A549 treated with AZD2906 at 1 μM for 4 hours (cell line): Measurements from ENCODE around the gene ZNF334. TPM values are rescaled to one million over a fixed set of nuclear protein-coding genes. Genes with fewer than 3 reads are reported as not detected.

Experiments used
- total RNA-seq: library from RNA; stranded (reverse); fragments of 200-300 nt; extraction: Qiagen RNA extraction; gene quantifications from 5 replicates; pipeline ENCODE4 v1.2.3, GENCODE V29; 2022

Gene ZNF334
- not detected in 5 replicates for total RNA-seq

GRCh38 chr20:46512943-46513844 lies at the start of gene ZNF334:
Gene ZNF334 (minus strand): TSS chr20:46513559. CDS start chr20:46512102, 1,457 bp downstream.

GRCh38 chr20:46550461-46550860 lies 37.1 kb upstream of the ZNF334 start, which contains the start of gene OCSTAMP:
Gene OCSTAMP (minus strand): TSS chr20:46550654. CDS start chr20:46550560, 94 bp downstream.

Other genes starting within 250 kb of the ZNF334 start
- gene CDH22, start 205.1 kb downstream of the ZNF334 start, total RNA-seq: 0.02 to 0.10 TPM (median 0.03 TPM) in 4 of 5 replicates, not detected in the other
- 18.7 to 23.6 TPM (median 20.0 TPM) in 5 replicates for gene ELMO2, start 106.9 kb downstream of the ZNF334 start, total RNA-seq
- not detected in 5 replicates for gene OCSTAMP, start 37.1 kb upstream of the ZNF334 start, total RNA-seq
- gene SLC13A3, start 137.9 kb upstream of the ZNF334 start, total RNA-seq: 0.02 to 0.14 TPM (median 0.08 TPM) in 4 of 5 replicates, not detected in the other
- 11.9 to 13.7 TPM (median 13.0 TPM) in 5 replicates for gene TP53RK, start 175.9 kb upstream of the ZNF334 start, total RNA-seq
- gene SLC2A10, start 196.1 kb upstream of the ZNF334 start, total RNA-seq: not detected in 5 replicates